ENCODE results near the gene SLC6A18.
"Not testable (repeated sequence)": the region's sequence is repeated elsewhere in the genome, so short reads cannot be mapped to it uniquely, and the experiment has no call there.

Gene SLC6A18

DNA sequence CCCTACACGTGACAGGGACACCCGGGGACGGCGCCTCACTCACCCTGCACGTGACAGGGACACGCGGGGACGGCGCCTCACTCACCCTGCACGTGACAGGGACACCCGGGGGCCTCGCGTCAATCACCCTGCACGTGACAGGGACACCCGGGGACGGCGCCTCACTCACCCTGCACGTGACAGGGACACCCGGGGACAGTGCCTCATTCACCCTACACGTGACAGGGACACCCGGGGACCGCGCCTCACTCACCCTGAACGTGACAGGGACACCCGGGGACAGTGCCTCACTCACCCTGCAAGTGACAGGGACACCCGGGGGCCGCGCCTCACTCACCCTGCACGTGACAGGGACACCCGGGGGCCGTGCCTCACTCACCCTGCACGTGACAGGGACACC is 64.4 kb downstream of the SLC6A18 start:
- not testable (repeated sequence) for DNase-seq (ENCODE audit: low read depth in 1 of 2, low spot score in 1 of 2)

DNA sequence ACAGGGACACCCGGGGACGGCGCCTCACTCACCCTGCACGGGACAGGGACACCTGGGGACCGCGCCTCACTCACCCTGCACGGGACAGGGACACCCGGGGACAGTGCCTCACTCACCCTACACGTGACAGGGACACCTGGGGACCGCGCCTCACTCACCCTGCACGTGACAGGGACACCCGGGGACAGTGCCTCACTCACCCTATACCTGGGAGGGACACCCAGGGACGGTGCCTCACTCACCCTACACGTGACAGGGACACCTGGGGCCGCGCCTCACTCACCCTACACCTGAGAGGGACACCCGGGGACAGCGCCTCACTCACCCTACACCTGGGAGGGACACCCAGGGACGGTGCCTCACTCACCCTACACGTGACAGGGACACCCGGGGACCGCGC is 65.8 kb downstream of the SLC6A18 start:
- DNase-seq (ENCODE audit: low read depth in 1 of 2, low spot score in 1 of 2) = not testable (repeated sequence)

DNA sequence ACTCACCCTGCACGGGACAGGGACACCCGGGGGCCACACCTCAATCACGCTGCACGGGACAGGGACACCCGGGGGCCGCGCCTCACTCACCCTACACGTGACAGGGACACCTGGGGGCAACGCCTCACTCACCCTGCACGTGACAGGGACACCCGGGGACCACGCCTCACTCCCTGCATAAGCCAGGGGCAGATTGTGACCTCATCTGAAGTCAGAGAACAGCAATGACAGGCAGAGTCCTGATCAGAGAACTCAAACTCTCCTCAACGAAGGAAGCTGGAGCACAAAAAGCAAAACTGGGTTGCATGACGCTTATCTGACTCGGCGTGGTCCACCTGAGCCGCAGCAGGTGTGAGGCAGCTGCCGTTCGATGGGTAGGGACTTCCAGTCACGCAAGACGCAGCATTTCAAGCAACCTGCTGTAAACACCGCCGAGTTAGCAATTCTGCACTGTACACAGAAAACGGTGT is 66.5 kb downstream of the SLC6A18 start:
- DNase-seq (ENCODE audit: low read depth in 1 of 2, low spot score in 1 of 2) = no peak

DNA sequence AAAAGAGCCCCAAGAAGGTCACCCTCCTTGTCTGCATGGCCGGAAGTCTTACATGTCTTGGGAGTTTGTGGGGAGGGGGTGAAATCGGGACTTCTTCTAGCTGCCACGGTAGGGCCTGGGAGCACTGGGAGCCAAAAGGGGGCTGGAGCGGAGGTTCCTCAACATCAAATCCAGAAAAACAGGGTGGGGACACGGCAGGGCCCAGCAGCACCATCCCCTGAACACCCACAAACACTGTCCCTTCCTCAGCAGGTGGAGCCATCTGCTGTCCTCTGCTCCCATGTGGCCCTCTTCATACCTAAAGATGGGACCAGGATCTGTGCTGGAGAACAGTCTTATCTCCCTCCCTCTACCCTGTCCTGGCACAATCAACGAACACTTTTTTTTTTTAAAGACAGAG is 67.0 kb downstream of the SLC6A18 start:
- DNase-seq (ENCODE audit: low read depth in 1 of 2, low spot score in 1 of 2) = no peak

GRCh38 chr5:1292846-1293415 is 67.8 kb downstream of the SLC6A18 start:
- no peak for DNase-seq (ENCODE audit: low read depth in 1 of 2, low spot score in 1 of 2)

GRCh38 chr5:1293416-1294205 is 68.4 kb downstream of the SLC6A18 start:
- no peak for DNase-seq (ENCODE audit: low read depth in 1 of 2, low spot score in 1 of 2)

DNA sequence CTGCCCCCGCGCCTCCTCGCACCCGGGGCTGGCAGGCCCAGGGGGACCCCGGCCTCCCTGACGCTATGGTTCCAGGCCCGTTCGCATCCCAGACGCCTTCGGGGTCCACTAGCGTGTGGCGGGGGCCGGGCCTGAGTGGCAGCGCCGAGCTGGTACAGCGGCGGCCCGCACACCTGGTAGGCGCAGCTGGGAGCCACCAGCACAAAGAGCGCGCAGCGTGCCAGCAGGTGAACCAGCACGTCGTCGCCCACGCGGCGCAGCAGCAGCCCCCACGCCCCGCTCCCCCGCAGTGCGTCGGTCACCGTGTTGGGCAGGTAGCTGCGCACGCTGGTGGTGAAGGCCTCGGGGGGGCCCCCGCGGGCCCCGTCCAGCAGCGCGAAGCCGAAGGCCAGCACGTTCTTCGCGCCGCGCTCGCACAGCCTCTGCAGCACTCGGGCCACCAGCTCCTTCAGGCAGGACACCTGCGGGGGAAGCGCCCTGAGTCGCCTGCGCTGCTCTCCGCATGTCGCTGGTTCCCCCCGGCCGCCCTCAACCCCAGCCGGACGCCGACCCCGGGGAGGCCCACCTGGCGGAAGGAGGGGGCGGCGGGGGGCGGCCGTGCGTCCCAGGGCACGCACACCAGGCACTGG is 69.1 kb downstream of the SLC6A18 start:
- DNase-seq (ENCODE audit: low read depth in 1 of 2, low spot score in 1 of 2) = no peak

GRCh38 chr5:1294835-1295649 is 69.9 kb downstream of the SLC6A18 start, which contains the start of gene TERT:
Gene TERT, minus strand, starts transcription at chr5:1295068. Its CDS starts 79 bp downstream, at chr5:1294989.
- peak; percentile 44 to 65 for DNase-seq (ENCODE audit: low read depth in 1 of 2, low spot score in 1 of 2)

DNA sequence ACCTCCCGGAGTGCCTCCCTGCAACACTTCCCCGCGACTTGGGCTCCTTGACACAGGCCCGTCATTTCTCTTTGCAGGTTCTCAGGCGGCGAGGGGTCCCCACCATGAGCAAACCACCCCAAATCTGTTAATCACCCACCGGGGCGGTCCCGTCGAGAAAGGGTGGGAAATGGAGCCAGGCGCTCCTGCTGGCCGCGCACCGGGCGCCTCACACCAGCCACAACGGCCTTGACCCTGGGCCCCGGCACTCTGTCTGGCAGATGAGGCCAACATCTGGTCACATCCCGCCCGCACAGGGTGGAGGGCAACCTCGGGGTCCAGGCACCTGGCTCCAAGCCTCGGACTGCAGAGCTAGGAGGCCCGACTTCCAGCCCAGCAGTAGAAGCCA is 70.5 kb downstream of the SLC6A18 start:
- no peak for DNase-seq (ENCODE audit: low read depth in 1 of 2, low spot score in 1 of 2)
